Measurements from ENCODE around the gene C19orf47.

Gene C19orf47

GRCh38 chr19:40380199-40381037, 32.2 kb upstream of the C19orf47 start:
- Histone ChIP-seq H3K4me3 (no peak overlapping the region), H3K27ac (no peak overlapping the region), H3K9ac (ENCODE audit: insufficient read length) (no peak overlapping the region), H3K36me3 (ENCODE audit: insufficient read depth, low read length) (no peaks in the 10 kb centered on the region; the same call in 1 of the 2 replicates), H3K9me3 (ENCODE audit: low read depth, low read length) (no peaks in the 10 kb centered on the region)
- TF ChIP-seq EZH2 (IDR thresholded peaks at IDR 0.05) (no peak), FOXP2 (optimal IDR thresholded peaks at IDR 0.05; ENCODE audit: control extremely low read depth, extremely low read length, insufficient read depth) (no peak), POLR2AphosphoS5 (IDR thresholded peaks at IDR 0.05; ENCODE audit: borderline replicate concordance, low read depth, low read length) (no peak)
- DNase-seq (ENCODE audit: low read depth, low spot score), result no peak

- Histone ChIP-seq H3K4me3 (no peak overlapping the region), H3K36me3 (ENCODE audit: insufficient read depth, low read length) (no peaks in the 10 kb centered on the region; the same call in 1 of the 2 replicates), H3K9me3 (ENCODE audit: low read depth, low read length) (no peaks in the 10 kb centered on the region), H3K27ac (no peak overlapping the region), H3K9ac (ENCODE audit: insufficient read length) (no peak overlapping the region)
- DNase-seq (ENCODE audit: low read depth, low spot score), result no peak
- TF ChIP-seq FOXP2 (optimal IDR thresholded peaks at IDR 0.05; ENCODE audit: control extremely low read depth, extremely low read length, insufficient read depth) (no peak), POLR2AphosphoS5 (IDR thresholded peaks at IDR 0.05; ENCODE audit: borderline replicate concordance, low read depth, low read length) (no peak), EZH2 (IDR thresholded peaks at IDR 0.05) (no peak)
Measured at GRCh38 chr19:40379446-40380198, 31.4 kb upstream of the C19orf47 start.

- no peaks in the 10 kb centered on the region; the same call in 1 of the 2 replicates for H3K36me3 ChIP-seq (ENCODE audit: insufficient read depth, low read length)
- H3K9me3 ChIP-seq (ENCODE audit: low read depth, low read length), result no peaks in the 10 kb centered on the region
- H3K9ac ChIP-seq (ENCODE audit: insufficient read length), result no peak overlapping the region
- TF ChIP-seq EZH2 (IDR thresholded peaks at IDR 0.05) (no peak), FOXP2 (optimal IDR thresholded peaks at IDR 0.05; ENCODE audit: control extremely low read depth, extremely low read length, insufficient read depth) (no peak), POLR2AphosphoS5 (IDR thresholded peaks at IDR 0.05; ENCODE audit: borderline replicate concordance, low read depth, low read length) (no peak)
- H3K4me3 ChIP-seq, result no peak overlapping the region
- H3K27ac ChIP-seq, result no peak overlapping the region
- DNase-seq (ENCODE audit: low read depth, low spot score), result no peak
Measured at GRCh38 chr19:40378509-40378908, 30.3 kb upstream of the C19orf47 start.

GRCh38 chr19:40377876-40378385, 29.7 kb upstream of the C19orf47 start:
- H3K27ac ChIP-seq, result no peak overlapping the region
- DNase-seq (ENCODE audit: low read depth, low spot score), result no peak
- no peaks in the 10 kb centered on the region; the same call in 1 of the 2 replicates for H3K36me3 ChIP-seq (ENCODE audit: insufficient read depth, low read length)
- H3K9me3 ChIP-seq (ENCODE audit: low read depth, low read length), result no peaks in the 10 kb centered on the region
- no peak for TF ChIP-seq FOXP2 (optimal IDR thresholded peaks at IDR 0.05; ENCODE audit: control extremely low read depth, extremely low read length, insufficient read depth)
- no peak for TF ChIP-seq POLR2AphosphoS5 (IDR thresholded peaks at IDR 0.05; ENCODE audit: borderline replicate concordance, low read depth, low read length)
- TF ChIP-seq EZH2 (IDR thresholded peaks at IDR 0.05), result no peak
- H3K4me3 ChIP-seq, result no peak overlapping the region
- no peak overlapping the region for H3K9ac ChIP-seq (ENCODE audit: insufficient read length)

- H3K9ac ChIP-seq (ENCODE audit: insufficient read length), result no peak overlapping the region
- TF ChIP-seq FOXP2 (optimal IDR thresholded peaks at IDR 0.05; ENCODE audit: control extremely low read depth, extremely low read length, insufficient read depth) (no peak), POLR2AphosphoS5 (IDR thresholded peaks at IDR 0.05; ENCODE audit: borderline replicate concordance, low read depth, low read length) (no peak)
- H3K36me3 ChIP-seq (ENCODE audit: insufficient read depth, low read length), result peaks cover 6% of the 10 kb centered on the region; the same call in 1 of the 2 replicates
- no peaks in the 10 kb centered on the region for H3K9me3 ChIP-seq (ENCODE audit: low read depth, low read length)
- no peak overlapping the region for H3K4me3 ChIP-seq
- no peak for DNase-seq (ENCODE audit: low read depth, low spot score)
- no peak overlapping the region for H3K27ac ChIP-seq
Measured at GRCh38 chr19:40376286-40376862, 28.2 kb upstream of the C19orf47 start.

GRCh38 chr19:40374084-40374483, 25.9 kb upstream of the C19orf47 start:
- peaks cover 17% of the 10 kb centered on the region; the same call in 1 of the 2 replicates for H3K36me3 ChIP-seq (ENCODE audit: insufficient read depth, low read length)
- H3K4me3 ChIP-seq, result no peak overlapping the region
- TF ChIP-seq EZH2 (IDR thresholded peaks at IDR 0.05), result no peak
- TF ChIP-seq FOXP2 (optimal IDR thresholded peaks at IDR 0.05; ENCODE audit: control extremely low read depth, extremely low read length, insufficient read depth), result no peak
- TF ChIP-seq POLR2AphosphoS5 (IDR thresholded peaks at IDR 0.05; ENCODE audit: borderline replicate concordance, low read depth, low read length), result no peak
- no peak for DNase-seq (ENCODE audit: low read depth, low spot score)
- H3K9ac ChIP-seq (ENCODE audit: insufficient read length), result no peak overlapping the region
- no peak overlapping the region for H3K27ac ChIP-seq
- H3K9me3 ChIP-seq (ENCODE audit: low read depth, low read length), result no peaks in the 10 kb centered on the region

- no peak for DNase-seq (ENCODE audit: low read depth, low spot score)
- Histone ChIP-seq H3K36me3 (ENCODE audit: insufficient read depth, low read length) (peaks cover 27% of the 10 kb centered on the region; the same call in 1 of the 2 replicates), H3K27ac (no peak overlapping the region), H3K4me3 (no peak overlapping the region), H3K9me3 (ENCODE audit: low read depth, low read length) (no peaks in the 10 kb centered on the region), H3K9ac (ENCODE audit: insufficient read length) (no peak overlapping the region)
- TF ChIP-seq FOXP2 (optimal IDR thresholded peaks at IDR 0.05; ENCODE audit: control extremely low read depth, extremely low read length, insufficient read depth) (no peak), POLR2AphosphoS5 (IDR thresholded peaks at IDR 0.05; ENCODE audit: borderline replicate concordance, low read depth, low read length) (no peak), EZH2 (IDR thresholded peaks at IDR 0.05) (no peak)
Measured at GRCh38 chr19:40371802-40372122, 23.6 kb upstream of the C19orf47 start.
